Rectal smooth muscle tissue (tissue), 1 donor: Measurements from ENCODE around the gene CCM2.
"Not testable (repeated sequence)": the region's sequence is repeated elsewhere in the genome, so short reads cannot be mapped to it uniquely, and the experiment has no call there.

Experiments used
- H3K27ac ChIP-seq: one replicate; pipeline ENCODE4 v1.7.0; 2013; ENCODE audit warnings: low read depth, low read length, inconsistent platforms
- H3K27me3 ChIP-seq: one replicate; pipeline ENCODE4 v1.7.0; 2013; ENCODE audit warnings: low read length; ENCODE audit not compliant: control insufficient read depth, insufficient read depth
- H3K36me3 ChIP-seq: one replicate; pipeline ENCODE4 v1.7.0; 2013; ENCODE audit warnings: low read length; ENCODE audit not compliant: control insufficient read depth, insufficient read depth
- H3K4me1 ChIP-seq: one replicate; pipeline ENCODE4 v1.7.0; 2013; ENCODE audit warnings: low read length; ENCODE audit not compliant: control insufficient read depth, insufficient read depth
- H3K4me3 ChIP-seq: one replicate; pipeline ENCODE4 v1.7.0; 2013; ENCODE audit warnings: low read length
- H3K9ac ChIP-seq: one replicate; pipeline ENCODE4 v1.7.0; 2013; ENCODE audit warnings: low read length

CCM2 gene

DNA sequence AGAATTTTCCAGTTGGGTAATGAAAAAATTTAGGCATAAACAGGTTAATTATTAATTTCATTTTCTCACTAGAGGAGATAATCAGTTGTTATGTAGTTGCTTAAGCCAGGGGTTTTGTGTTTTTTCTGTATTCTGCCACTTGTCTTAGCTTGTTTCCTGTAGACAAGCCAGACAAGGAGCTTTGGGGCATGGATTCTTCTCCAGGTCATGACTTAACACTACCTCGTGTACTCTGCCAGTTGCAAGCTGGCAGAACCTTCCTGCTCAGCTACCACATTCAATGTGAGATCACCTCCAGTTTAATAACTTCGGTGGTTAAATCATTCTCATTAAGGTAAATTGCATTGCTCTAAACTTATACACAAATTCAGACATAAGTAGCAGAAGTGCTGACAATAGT, 1.8 kb downstream of the CCM2 start:
- Histone ChIP-seq H3K36me3 (peaks cover 2% of the 10 kb centered on the region), H3K27ac (no peak overlapping the region), H3K4me1 (peaks cover 3% of the 10 kb centered on the region), H3K27me3 (no peaks in the 10 kb centered on the region), H3K9ac (no peak overlapping the region), H3K4me3 (no peak overlapping the region)

DNA sequence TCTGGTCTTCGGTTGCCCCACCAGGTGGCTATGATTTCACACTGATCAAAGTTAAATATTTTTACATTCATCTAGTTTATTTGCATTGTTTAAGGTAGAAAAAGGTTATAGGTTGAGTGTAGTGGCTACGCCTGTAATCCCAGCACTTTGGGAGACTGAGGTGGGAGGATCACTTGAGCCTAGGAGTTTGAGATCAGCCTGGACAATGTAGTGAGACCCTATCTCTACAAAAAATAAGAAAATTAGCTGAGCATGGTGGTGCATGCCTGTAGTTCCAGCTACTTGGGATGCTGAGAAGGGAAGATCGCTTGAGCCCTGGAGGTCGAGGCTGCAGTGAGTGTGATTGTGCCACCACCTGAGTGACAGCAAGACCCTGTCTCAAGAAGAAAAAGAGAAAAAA, 3.8 kb downstream of the CCM2 start:
- Histone ChIP-seq H3K4me3 (no peak overlapping the region), H3K36me3 (peaks cover 2% of the 10 kb centered on the region), H3K9ac (no peak overlapping the region), H3K27me3 (no peaks in the 10 kb centered on the region), H3K27ac (no peak overlapping the region), H3K4me1 (peaks cover 3% of the 10 kb centered on the region)

- Histone ChIP-seq H3K27me3 (no peaks in the 10 kb centered on the region), H3K4me3 (no peak overlapping the region), H3K27ac (no peak overlapping the region), H3K36me3 (peaks cover 2% of the 10 kb centered on the region), H3K9ac (no peak overlapping the region), H3K4me1 (no peaks in the 10 kb centered on the region)
Observed at GRCh38 chr7:45007106-45007505, 7.1 kb downstream of the CCM2 start.

DNA sequence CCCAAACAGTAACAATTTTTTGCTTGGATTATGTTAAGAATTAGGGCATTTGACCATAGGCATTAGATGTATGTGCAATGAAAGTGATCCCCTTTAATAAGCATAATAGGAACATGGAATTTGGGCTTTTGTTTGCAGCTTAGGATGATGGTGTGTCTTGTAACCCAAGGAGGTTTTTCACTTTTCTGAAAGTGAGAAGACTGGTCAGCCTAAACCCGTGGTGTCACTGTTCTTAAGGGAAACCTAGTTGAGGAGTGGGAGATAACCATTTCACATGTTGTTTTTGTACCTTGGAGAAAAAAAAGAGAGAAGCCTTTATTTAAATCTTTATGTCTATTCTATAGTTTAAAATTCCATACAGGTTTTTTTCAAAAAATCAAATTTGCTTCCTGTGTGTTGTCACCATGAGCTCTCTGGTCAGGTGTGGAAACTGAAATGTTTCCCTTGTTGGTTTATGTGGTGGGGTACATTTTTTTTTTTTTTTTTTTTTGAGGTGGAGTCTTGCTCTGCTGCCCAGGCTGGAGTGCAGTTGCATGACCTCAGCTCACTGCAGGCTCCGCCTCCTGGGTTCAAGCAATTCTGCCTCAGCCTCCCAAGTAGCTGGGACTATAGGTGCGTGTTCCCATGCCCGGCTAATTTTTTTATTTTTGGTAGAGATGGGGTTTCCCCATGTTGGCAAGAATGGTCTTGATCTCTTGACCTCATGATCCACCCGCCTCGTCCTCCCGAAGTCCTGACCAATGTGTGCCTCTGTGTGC, 7.7 kb downstream of the CCM2 start:
- Histone ChIP-seq H3K4me1 (no peaks in the 10 kb centered on the region), H3K9ac (no peak overlapping the region)

DNA sequence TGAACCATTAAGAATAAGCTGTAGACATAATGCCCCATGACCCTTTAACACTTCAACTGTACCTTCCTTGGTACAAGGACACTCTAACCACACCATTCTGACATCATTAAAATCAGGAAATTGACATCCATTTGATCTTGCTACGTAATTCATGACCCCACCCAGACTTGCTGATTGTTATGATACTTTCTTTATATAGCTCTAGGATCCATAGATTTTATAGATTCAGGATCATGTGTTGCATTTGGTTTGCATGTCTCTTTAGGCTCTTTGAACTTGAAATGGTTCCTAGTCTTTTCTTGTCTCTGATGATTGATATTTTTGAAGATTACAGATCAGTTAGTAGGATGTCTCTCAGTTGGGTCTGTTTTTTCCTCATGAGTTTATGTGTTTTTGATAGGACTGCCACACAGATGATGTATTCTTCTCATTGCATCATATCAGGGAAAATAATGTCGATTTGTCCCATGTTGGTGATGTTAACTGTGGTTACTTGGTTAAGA, 13.5 kb downstream of the CCM2 start:
- no peaks in the 10 kb centered on the region for H3K27me3 ChIP-seq
- no peak overlapping the region for H3K4me3 ChIP-seq
- H3K27ac ChIP-seq, result no peak overlapping the region
- H3K9ac ChIP-seq, result no peak overlapping the region
- H3K4me1 ChIP-seq, result no peaks in the 10 kb centered on the region
- H3K36me3 ChIP-seq, result no peaks in the 10 kb centered on the region

More for the DNA sequence above, 7.7 kb downstream of the CCM2 start:
- H3K27ac ChIP-seq, result no peak overlapping the region
- H3K36me3 ChIP-seq, result peaks cover 2% of the 10 kb centered on the region
- H3K4me3 ChIP-seq, result no peak overlapping the region
- H3K27me3 ChIP-seq, result no peaks in the 10 kb centered on the region

DNA sequence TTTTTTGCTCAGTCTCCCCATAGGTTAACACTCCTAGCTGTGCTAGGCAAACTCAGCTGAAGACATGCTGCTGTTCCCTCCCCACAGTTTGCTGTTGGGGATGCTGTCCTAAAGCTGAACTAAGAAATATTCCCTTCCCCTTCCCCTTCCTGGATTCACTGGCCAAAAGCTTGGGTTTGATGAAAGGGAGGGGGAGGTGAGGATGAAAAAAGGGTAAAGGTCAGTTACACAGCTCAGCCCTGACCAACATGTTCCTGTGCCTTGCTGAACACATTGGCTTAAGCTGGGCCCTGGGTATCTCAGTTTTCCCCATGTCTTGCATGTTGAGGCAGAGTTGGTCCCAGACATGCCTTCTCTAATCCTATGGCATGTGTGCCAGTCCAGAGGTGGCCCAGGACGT, 15.3 kb downstream of the CCM2 start:
- no peak overlapping the region for H3K27ac ChIP-seq
- H3K4me3 ChIP-seq, result no peak overlapping the region
- H3K9ac ChIP-seq, result no peak overlapping the region

GRCh38 chr7:45017253-45017652, 17.3 kb downstream of the CCM2 start:
- Histone ChIP-seq H3K9ac (no peak overlapping the region), H3K27ac (no peak overlapping the region), H3K4me1 (no peaks in the 10 kb centered on the region), H3K4me3 (no peak overlapping the region), H3K27me3 (no peaks in the 10 kb centered on the region), H3K36me3 (no peaks in the 10 kb centered on the region)

More for the DNA sequence above, 15.3 kb downstream of the CCM2 start:
- H3K4me1 ChIP-seq, result no peaks in the 10 kb centered on the region
- H3K36me3 ChIP-seq, result no peaks in the 10 kb centered on the region
- no peaks in the 10 kb centered on the region for H3K27me3 ChIP-seq

- Histone ChIP-seq H3K4me1 (no peaks in the 10 kb centered on the region), H3K36me3 (no peaks in the 10 kb centered on the region), H3K27ac (no peak overlapping the region), H3K27me3 (no peaks in the 10 kb centered on the region), H3K9ac (no peak overlapping the region), H3K4me3 (no peak overlapping the region)
Observed at GRCh38 chr7:45020915-45021314, 20.9 kb downstream of the CCM2 start.

DNA sequence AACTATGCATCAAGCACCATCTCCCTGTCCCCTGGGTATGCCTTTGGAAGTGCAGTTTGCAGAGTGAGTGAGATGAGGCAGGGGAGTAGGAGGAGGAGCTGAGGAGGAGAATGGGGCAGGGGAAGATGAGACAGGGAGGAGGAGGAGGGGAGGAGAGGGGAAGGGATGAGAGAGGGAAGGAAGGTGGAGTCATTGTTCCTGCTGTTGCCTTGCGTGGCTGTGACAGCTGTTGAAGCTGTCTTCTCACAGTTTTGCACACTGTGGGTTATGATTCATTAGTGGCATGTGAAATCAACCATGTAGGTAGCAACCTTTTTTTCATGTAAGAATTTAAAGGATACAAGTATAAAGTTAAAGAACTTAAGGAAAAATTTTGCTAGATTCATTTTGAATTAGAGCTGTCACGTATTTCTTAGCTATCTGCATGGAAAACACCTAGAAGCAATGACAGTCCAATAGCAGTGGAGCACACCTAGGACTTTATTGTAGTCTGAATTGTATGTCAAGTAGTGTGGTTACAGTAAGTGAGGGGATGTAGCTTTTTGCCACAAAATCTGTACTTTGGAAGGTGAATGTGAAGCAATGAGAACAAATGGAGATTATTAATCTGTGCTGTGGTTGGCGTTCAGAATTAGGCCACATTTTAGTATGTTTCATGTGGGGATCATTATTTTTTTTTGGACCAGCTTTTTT, 21.7 kb downstream of the CCM2 start:
- Histone ChIP-seq H3K27ac (no peak overlapping the region), H3K4me1 (no peaks in the 10 kb centered on the region), H3K4me3 (no peak overlapping the region), H3K9ac (no peak overlapping the region), H3K36me3 (no peaks in the 10 kb centered on the region), H3K27me3 (no peaks in the 10 kb centered on the region)

DNA sequence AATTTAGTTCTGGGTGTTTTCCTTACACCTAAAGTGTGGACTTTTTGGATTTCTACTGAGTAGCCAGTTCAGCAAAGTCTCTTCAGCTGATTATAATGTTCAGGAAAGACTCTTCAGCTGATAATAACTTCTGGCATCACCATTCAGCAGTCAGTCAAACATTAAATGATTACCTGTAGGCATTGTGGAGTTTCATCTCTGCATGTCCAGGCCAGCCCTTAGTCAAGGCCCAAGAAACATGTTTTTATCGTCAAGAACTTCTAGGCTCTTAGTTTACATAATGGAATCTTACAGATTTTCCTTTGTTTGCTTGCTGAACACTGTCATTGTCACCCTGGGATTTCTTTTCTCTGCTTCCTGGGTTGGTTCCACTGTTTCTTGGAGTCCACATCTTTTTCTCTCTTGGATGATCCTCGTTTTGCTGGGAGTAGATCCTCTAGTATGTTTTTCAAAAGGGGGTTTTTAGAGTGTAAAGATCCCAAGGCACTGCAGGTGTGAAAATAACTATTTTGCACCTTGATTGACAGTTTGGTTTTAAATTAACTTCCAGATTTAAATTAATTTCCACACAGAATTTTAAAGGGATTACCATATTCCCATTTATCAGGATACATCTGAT, 24.2 kb downstream of the CCM2 start:
- H3K4me1 ChIP-seq, result no peaks in the 10 kb centered on the region
- H3K36me3 ChIP-seq, result peaks cover 6% of the 10 kb centered on the region
- H3K4me3 ChIP-seq, result no peak overlapping the region
- no peaks in the 10 kb centered on the region for H3K27me3 ChIP-seq
- no peak overlapping the region for H3K9ac ChIP-seq
- H3K27ac ChIP-seq, result no peak overlapping the region

DNA sequence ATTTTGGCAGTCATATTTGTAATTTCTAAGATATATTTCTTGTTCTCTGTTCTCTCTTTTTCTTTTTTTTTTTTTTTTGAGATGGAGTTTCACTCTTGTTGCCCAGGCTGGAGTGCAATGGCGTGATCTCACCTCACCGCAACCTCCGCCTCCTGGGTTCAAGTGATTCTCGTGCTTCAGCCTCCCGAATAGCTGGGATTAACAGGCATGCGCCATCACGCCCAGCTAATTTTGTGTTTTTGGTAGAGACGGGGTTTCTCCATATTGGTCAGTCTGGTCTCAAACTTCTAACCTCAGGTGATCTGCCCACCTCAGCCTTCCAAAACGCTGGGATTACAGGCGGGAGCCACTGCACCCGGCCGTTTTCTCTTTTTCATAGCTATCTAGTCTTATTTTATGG, 25.5 kb downstream of the CCM2 start:
- H3K9ac ChIP-seq, H3K4me1 ChIP-seq, H3K36me3 ChIP-seq, H3K27ac ChIP-seq, H3K27me3 ChIP-seq, H3K4me3 ChIP-seq: not testable (repeated sequence)

DNA sequence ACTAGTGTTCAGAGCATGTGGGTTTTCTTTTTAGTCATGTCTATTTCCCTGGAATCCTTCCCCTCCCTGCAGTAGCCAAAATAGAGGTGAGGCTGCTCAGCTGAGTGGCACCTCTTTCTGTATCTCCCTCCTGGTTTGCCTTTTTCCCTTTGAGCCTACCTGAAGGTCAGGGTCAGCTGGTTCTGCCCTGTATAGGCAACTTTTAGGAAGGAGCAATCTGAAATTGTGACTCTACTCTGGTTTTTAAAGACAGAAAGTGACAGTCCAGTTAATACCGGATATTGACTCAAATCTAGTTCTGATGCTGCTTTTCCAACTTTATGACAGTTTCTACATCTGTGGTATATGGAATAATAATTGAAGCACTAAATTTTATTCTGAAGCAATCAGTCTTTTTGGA, 26.0 kb downstream of the CCM2 start:
- Histone ChIP-seq H3K4me1 (no peaks in the 10 kb centered on the region), H3K4me3 (no peak overlapping the region), H3K27me3 (no peaks in the 10 kb centered on the region), H3K27ac (no peak overlapping the region), H3K9ac (no peak overlapping the region), H3K36me3 (peaks cover 6% of the 10 kb centered on the region)
